GM12878 (cell line): ENCODE results near the gene CALCA.

Experiments used
- CTCF ChIP-seq, 3 experiments: IDR thresholded peaks in 2 of 3; conservative IDR thresholded peaks in 1 of 3; 2 replicates each; pipeline ENCODE4 v1.5.1; 2011; ENCODE audit warnings: low read depth in 3 of 3, low read length in 3 of 3, mild to moderate bottlenecking in 3 of 3, control low read depth in 2 of 3, moderate library complexity in 2 of 3, inconsistent platforms in 1 of 3, mixed read lengths in 1 of 3; ENCODE audit not compliant: control insufficient read depth in 2 of 3, insufficient read depth in 1 of 3; ENCODE audit errors: extremely low read depth in 1 of 3
- FOXM1 ChIP-seq: IDR thresholded peaks from 2 replicates; pipeline ENCODE4 v1.6.1; 2012; ENCODE audit warnings: low read depth, mild to moderate bottlenecking, inconsistent platforms, low read length, moderate library complexity
- MXI1 ChIP-seq: fragments of 150-350 bp; IDR thresholded peaks from 2 replicates; pipeline ENCODE4 v1.6.1; 2011; ENCODE audit warnings: low read depth, mild to moderate bottlenecking, inconsistent platforms, low read length, improper control_type of control experiment
- NBN ChIP-seq: fragments of 450-650 bp; IDR thresholded peaks from 2 replicates; pipeline ENCODE4 v1.6.1; 2016
- NR2C1 ChIP-seq: fragments of 450-650 bp; IDR thresholded peaks from 2 replicates; pipeline ENCODE4 v1.6.1; 2017; ENCODE audit warnings: antibody characterized with exemption, mild to moderate bottlenecking, moderate library complexity
- TAF1 ChIP-seq: IDR thresholded peaks from 2 replicates; pipeline ENCODE4 v1.6.1; 2011; ENCODE audit warnings: mild to moderate bottlenecking, low read depth, low read length, borderline replicate concordance
- YBX1 ChIP-seq: fragments of 450-650 bp; IDR thresholded peaks from 2 replicates; pipeline ENCODE4 v1.6.1; 2016; ENCODE audit warnings: antibody characterized with exemption
- ZBTB33 ChIP-seq: fragments of 450-650 bp; IDR thresholded peaks from 2 replicates; pipeline ENCODE4 v1.6.1; 2017; ENCODE audit warnings: mild to moderate bottlenecking

DNA sequence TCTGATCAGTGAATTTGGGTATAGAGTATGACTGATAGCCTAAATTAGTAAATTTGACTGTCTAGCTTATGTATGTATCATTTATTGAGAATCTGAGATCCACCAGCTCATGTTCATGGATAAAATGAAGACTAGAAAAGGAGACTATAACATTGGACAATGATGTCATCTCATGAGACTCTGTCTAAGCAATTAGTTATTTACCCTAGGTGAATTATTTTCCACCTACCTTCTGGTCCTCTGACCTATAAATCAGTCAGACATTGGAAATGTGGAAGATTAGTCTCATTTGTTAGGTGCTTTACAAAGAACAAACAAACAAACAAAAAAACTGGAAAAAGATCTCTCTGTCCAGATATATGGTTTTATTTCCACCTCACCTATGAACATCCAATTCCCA lies 38.7 kb upstream of the CALCA start:
- TF ChIP-seq MXI1 (no peak), NR2C1 (no peak), CTCF (IDR thresholded peaks at IDR 0.05 in 2 of 3, conservative IDR thresholded peaks at IDR 0.05 in 1 of 3; ENCODE audit: control insufficient read depth in 2 of 3, extremely low read depth in 1 of 3, insufficient read depth in 1 of 3, low read depth in 3 of 3, low read length in 3 of 3) (no peak), TAF1 (no peak), NBN (no peak), FOXM1 (no peak), ZBTB33 (no peak), YBX1 (no peak)
